HL-60/S4 (cell line): Measurements from ENCODE around the gene NXPH2.
"Not testable (repeated sequence)": the region's sequence is repeated elsewhere in the genome, so short reads cannot be mapped to it uniquely, and the experiment has no call there.

Source experiments
- in situ Hi-C: fragments of 300-500 bp; cut with MboI; formaldehyde crosslinking; loops from 2 replicates; pipeline ENCODE4 v1.14.3; 2022; ENCODE audit warnings: low sequenced_read_pairs

The NXPH2 gene

DNA sequence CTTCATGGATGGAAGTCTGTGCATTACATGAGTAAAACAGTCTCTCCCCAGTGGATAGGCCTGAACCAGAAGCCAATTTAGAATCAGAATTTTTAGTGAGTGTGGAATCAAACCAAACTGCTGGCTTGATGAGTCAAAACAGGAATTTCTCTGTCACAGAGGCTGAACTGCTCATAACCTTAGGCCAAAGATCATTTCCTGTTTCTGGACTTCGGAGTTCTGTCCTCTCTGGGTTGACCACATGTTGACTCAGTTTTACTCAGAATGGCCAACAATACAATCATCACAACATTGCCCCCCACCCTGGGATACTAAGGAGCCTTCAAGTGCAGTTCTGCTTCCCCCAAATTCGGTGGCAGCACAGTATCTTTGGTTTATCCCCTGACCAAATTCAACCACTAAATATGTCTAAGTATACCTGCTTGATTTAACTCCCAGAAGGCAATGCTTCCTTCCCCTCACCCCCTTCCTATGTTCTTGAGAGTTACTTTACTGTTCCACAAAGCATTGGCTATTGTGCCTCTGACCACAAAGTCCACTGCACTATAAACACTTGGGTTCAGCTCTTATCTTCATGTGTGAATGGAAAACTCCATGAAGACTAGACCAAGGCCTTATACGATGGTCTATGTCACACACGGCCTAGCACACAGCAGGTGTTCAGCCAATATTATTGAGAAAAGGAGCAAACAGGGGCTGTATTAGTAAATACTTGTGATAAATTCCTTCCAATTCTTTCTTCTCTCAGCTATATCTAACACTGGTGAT is 67.8 kb downstream of the NXPH2 start:
- in situ Hi-C loops = no loop called here

DNA sequence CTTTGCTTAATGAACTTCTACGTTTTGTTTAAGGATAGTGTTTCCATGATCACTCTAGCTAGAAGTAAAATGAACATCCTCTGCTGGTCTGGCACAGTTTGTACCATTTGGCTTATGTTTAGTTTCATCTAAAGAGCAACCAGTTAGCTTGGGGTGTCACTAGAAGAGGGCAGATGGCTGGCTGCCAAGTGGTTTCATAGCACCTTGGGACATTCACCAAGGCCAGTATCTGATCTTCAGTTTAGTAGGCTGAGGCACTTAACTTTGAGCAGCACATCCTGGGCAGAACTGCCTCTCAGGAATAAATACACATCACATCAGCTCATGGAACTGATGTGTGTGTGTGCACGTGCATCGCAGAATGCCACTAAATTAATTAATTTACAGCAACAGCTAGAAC is 68.4 kb downstream of the NXPH2 start:
- in situ Hi-C loops = no loop called here

- in situ Hi-C loops = no loop called here
Observed at GRCh38 chr2:138708682-138709241, 71.4 kb downstream of the NXPH2 start.

DNA sequence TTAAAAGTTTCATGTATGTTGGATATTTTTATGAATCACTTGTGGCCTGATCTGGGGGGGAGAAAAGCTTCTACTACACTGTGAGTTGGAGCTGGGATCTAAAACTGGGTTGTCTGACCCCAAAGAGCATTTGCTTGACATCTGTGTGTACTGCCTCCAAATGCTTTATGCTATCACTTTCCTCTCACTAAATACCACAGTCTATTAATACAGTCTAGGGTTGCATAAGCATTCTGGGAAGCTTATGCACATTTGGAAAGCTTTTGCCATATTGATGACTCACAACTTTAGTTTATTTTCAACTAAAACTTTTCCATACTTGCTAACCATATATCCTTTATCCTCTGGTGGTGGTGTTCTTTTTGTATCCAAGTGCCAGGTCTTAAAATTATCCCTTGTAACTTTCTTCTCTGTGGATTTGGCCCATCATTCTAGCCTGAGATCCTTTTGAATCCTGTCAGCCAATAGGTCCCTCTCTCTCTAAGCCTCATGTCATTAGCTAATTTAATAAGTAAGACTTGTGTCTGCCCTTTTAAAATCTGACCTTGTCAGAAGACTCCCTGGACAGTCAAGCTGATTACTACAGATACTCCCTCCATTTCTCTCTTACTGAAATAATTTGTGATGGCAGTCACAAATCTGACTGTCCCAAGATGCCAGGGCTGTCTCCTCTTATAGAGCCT is 72.7 kb downstream of the NXPH2 start:
- in situ Hi-C loops = no loop called here

DNA sequence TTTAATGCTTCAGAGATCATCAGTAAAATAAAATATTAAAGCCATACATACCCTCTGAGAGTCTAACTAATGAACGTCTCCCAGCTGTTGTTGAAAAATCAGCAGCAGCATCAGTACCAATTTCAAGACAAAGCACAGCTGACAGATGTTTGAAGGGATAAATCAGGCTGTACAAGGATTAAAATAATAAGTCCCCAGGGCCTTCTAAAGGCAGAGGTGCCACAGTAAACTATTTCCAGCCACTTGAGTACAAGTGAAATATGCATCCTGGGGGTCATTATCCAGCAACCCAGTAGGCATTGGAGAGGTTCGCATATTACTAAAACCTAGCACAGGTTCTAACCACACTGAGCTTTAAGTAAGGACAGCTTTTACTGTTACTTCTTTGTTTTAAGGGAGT is 76.9 kb downstream of the NXPH2 start:
- in situ Hi-C loops = no loop called here

DNA sequence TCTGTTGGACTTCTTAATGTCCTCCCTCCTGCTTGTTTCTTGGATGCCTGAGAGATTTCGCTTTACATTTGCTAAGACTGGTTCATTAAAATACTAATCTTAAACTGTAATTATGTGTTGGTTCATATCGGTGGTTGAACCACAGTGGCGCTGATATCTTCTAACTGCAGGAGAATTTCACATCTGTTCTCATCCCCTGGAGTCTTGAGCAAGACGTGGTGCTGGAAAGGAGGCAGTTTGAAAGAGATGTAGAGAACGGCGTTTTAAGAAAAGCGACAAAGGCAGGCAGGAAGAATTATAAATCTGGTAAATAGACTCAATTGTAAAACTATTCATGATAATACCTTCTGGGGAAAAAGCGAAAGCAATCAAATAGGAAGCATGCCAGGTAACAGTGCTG is 79.5 kb downstream of the NXPH2 start:
- in situ Hi-C loops = no loop called here

GRCh38 chr2:138699421-138699820 is 80.8 kb downstream of the NXPH2 start:
- in situ Hi-C loops = no loop called here

GRCh38 chr2:138698428-138698827 is 81.8 kb downstream of the NXPH2 start:
- in situ Hi-C loops = no loop called here

DNA sequence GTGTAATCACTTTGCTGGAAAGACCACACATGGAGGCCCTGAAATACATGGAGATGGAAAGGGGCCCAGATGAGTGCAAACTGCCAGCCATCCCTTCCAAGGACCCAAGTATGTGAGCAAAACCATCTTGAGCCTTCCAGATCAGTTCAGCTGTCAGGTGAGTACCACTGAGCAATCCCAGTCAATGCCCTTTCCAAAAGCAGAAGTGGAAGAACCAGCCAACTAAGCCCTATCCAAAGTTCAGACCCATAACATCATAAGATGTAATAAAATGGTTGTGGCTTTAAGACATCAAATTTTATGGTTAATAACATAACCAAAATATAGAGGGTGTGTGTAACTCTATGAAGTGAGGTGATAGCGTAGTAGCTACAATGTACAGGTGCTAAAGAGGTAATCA is 88.5 kb downstream of the NXPH2 start:
- in situ Hi-C loops = no loop called here

GRCh38 chr2:138689705-138690104 is 90.5 kb downstream of the NXPH2 start:
- in situ Hi-C loops = no loop called here

GRCh38 chr2:138682163-138682562 is 98.0 kb downstream of the NXPH2 start:
- in situ Hi-C loops = no loop called here

DNA sequence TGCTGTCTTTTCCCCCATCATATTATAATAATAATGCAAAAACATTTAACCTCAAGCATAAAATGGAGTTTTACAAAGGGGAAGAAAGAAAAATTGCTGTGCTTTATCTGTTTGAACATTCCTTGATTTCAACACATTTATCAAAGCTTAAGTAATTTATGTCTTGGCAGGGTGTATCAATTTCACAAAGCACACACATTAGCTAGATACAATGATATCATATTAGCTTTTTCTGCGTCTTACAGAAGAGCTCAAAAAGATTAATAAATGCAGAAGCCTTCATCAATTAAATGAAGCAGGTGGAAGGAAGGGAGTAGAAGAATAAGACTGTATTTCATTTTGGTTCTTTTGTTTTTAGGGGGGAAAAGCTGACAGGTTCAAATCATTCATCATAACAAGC is 103.0 kb downstream of the NXPH2 start:
- in situ Hi-C loops = no loop called here

GRCh38 chr2:138676619-138677021 is 103.6 kb downstream of the NXPH2 start:
- in situ Hi-C loops = no loop called here

- in situ Hi-C loops = no loop called here
Observed at GRCh38 chr2:138671566-138671965, 108.6 kb downstream of the NXPH2 start.

DNA sequence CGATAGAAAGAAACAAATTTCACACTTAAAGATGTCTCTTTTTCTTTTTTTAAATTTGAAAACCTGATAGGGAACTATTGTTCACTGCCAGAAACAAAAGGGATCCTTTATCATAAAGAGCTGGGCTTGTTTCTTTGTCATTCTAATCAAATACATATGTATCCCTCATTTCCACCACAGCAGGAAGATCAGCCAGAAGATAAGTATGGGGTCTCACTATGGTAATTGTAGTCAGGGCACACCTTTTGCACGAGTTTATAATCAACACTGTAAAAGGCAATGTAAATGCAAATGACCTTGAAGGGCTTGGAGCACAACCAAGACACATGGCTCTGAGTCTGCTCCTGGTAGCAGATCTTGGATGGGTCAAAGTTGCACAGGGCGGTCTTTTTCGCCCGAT is 109.5 kb downstream of the NXPH2 start:
- in situ Hi-C loops = no loop called here

- in situ Hi-C loops = no loop called here
Observed at GRCh38 chr2:138665937-138666336, 114.3 kb downstream of the NXPH2 start.

DNA sequence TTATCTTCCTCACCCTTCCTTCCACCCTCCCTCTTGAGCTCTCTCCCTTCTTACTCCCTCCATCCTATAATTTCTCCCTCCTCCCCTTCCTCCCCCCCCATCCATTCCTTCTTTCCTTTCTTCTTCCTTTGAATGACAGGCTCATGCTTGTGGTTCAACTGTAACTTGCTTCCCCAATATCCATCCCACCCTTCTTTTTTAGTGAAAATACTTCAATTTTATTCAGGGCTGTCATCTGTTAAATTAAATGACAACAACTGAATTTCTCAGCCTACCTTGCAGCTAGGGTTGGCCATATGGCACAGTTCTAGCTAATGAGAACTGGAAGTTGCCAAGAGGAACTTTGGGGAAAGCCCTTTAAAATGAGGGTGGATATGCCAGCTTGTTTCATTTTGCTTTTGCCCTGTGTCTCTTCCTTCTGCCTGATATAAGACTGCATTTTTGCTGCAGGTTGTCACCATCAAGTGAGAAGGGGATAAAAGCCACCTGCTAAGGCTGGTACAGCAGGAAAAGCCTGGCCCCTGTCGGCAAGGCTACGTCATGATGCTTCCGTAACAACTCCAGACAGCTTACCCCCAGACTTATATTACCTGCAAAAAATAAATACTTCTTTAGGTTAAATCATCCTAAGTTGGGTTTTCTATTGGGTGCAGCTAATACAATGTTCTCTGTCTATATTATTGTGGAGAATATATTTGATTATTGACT is 121.8 kb downstream of the NXPH2 start:
- in situ Hi-C loops = no loop called here

- in situ Hi-C loops = no loop called here
Observed at GRCh38 chr2:138654146-138654545, 126.0 kb downstream of the NXPH2 start.

- in situ Hi-C loops = no loop called here
Observed at GRCh38 chr2:138652378-138652777, 127.8 kb downstream of the NXPH2 start.

GRCh38 chr2:138649571-138649970 is 130.6 kb downstream of the NXPH2 start:
- in situ Hi-C loops = no loop called here

DNA sequence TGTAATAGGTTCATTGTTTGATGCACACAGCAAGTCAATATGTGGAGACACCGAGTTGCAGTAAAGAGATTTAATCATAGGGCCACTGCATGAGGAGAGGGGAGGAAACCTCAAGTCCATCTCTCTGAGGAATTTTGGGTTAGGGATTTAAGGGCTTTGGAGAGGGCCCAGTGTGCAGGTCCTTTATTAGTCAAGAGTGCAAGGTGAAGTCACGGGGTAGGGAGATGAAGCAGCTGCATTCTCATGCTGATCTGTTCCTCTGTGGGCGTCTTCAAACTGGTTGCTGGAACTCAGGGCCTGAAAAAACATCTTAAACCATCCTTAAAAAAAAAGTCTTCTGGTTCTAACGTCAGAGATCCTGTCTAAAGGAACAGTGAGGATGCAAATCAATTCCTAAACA is 131.6 kb downstream of the NXPH2 start:
- in situ Hi-C loops = no loop called here

DNA sequence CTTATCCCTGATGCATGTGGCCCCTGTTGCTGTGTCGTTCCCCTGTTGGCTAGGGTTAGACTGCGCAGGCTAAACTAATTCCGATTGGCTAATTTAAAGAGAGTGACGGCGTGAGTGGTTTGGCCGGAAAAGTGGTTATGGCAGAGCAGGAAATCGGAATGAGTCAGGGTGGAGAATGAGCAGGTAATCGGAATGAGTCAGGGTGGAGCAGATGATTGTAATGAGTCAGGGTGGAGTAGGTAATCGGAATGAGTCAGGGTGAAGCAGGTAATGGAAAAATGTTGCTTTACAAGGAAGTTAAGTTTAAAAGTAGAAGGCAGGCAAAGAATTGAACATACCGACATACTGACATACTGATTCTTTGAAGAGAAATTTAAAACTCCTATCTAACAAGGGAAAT is 135.4 kb downstream of the NXPH2 start:
- in situ Hi-C loops = not testable (repeated sequence)
